ENCODE data around the gene RSAD1. TPM values are rescaled to one million over a fixed set of nuclear protein-coding genes. Genes with fewer than 3 reads are reported as not detected.

RSAD1 gene
- total RNA-seq, 1 experiment from 2014 or later = 93.9 TPM

DNA sequence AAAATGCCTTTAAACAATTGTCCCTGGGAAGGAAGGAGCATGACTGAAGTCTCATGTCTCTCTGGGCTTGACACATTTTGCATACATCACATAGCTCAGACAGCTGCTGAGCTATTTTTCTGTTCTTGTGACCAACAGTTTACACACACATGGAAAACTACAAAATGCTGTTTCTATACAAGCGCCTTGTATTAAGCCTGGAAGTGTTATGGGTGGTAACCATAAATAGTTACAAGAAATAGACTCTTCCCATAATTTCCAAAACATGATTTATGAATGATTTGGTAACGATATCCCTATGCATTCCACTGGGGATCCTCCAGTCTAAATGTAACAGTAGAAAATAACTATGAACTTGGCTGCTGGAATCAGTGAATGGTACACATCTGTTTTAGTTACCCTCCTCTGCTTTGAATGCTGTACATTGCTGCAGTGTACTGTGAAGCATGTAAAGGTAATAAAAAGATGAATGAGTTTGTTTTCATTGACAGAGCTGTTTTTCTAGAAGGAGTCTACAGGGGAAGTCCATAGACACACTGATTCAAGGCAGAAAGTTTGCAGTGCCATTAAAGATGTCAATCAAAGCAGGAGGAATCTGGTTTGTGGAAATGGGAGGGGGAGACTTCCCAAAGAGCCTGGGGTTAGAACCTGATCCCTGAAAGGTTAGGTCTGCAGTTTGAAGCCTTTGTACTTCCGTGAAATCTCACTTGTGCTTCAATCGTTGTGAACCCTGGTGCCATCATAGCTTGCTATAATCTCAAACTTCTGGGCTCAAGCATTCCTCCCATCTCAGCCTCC, 47.6 kb upstream of the RSAD1 start:
- no TSS peak for BruUV-seq (replicated peaks)
- peak overlapping the region; percentile 0 for H3K27ac Mint-ChIP-seq (ENCODE audit: unreplicated experiment)

DNA sequence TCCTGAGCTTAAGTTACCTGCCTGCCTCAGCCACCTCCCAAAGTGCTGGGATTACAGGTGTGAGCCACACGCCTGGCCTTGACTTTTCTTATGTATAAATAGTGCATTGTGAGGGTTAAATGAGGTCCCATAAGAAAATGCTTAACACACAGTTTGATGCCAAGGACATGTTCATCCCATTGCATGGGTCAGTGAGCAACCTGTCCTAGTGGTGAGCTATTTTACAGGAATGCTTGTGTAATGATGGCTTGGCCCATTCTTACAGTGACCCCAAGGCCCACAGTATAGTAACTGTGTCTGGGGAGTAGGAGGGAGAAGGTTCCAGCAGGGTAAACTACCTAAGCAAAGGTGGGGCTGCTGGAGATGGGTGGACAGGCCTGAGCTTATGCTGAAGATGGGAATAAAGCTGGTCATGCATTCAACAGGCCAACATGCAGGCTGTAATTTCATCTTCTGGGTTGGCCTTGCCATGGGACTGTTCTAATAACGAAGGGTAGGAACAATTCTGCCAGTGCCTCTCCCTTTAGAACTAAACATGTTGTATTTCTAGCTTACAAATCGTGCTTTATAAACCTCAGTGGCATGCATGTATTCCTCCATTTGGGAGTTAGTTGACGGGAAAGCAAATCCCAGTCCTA, 46.4 kb upstream of the RSAD1 start:
- TF ChIP-seq, protein P1, sequence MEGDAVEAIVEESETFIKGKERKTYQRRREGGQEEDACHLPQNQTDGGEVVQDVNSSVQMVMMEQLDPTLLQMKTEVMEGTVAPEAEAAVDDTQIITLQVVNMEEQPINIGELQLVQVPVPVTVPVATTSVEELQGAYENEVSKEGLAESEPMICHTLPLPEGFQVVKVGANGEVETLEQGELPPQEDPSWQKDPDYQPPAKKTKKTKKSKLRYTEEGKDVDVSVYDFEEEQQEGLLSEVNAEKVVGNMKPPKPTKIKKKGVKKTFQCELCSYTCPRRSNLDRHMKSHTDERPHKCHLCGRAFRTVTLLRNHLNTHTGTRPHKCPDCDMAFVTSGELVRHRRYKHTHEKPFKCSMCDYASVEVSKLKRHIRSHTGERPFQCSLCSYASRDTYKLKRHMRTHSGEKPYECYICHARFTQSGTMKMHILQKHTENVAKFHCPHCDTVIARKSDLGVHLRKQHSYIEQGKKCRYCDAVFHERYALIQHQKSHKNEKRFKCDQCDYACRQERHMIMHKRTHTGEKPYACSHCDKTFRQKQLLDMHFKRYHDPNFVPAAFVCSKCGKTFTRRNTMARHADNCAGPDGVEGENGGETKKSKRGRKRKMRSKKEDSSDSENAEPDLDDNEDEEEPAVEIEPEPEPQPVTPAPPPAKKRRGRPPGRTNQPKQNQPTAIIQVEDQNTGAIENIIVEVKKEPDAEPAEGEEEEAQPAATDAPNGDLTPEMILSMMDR (IDR thresholded peaks at IDR 0.05; ENCODE audit: insufficient read depth in 1 of 2, low read depth in 1 of 2, low read length in 1 of 2, severe bottlenecking in 1 of 2, unreplicated experiment in 1 of 2) = no peak

More for the DNA sequence above, 47.6 kb upstream of the RSAD1 start:
- no peak overlapping the region for H3K4me3 Mint-ChIP-seq (ENCODE audit: unreplicated experiment)
- H3K9me3 Mint-ChIP-seq (ENCODE audit: unreplicated experiment) = no peaks in the 10 kb centered on the region
- H3K36me3 Mint-ChIP-seq (ENCODE audit: insufficient read depth, unreplicated experiment) = peaks cover 31% of the 10 kb centered on the region
- Histone ChIP-seq H3K27me3 (replicated peaks; ENCODE audit: control insufficient read depth, insufficient read depth, low read length) (no peaks in the 10 kb centered on the region), H3K36me3 (ENCODE audit: control insufficient read depth, insufficient read depth, low read length) (no peaks in the 10 kb centered on the region), H3K4me3 (ENCODE audit: low read depth, low read length) (no peak overlapping the region), H3K9me3 (no peaks in the 10 kb centered on the region), H3K4me1 (peaks cover 49% of the 10 kb centered on the region)
- POLR2A ChIA-PET = interaction anchor here (0.5 to 1.4 kb wide), 4 partner anchors 8 to 33 kb away, joined by 3 to 5 read pairs (median 4); partner anchors contain the start of gene LRRC59
- intact Hi-C loops (cut with micrococcal nuclease; ENCODE audit: unreplicated experiment) = no loop called here
- DNase-seq = peak; percentile 66 to 71
- H3K27me3 Mint-ChIP-seq (ENCODE audit: insufficient read depth, unreplicated experiment) = no peaks in the 10 kb centered on the region
- CTCF ChIA-PET = interaction anchor here (1.1 to 4.9 kb wide), 4 partner anchors 12 to 51 kb away, joined by 3 to 39 read pairs (median 10); partner anchors contain the start of genes LRRC59 and RSAD1
- TF ChIP-seq, protein P1 (IDR thresholded peaks at IDR 0.05; ENCODE audit: insufficient read depth in 1 of 2, low read depth in 1 of 2, low read length in 1 of 2, severe bottlenecking in 1 of 2, unreplicated experiment in 1 of 2) = no peak
- peaks cover 32% of the 10 kb centered on the region for H3K4me1 Mint-ChIP-seq (ENCODE audit: low read depth, unreplicated experiment)

DNA sequence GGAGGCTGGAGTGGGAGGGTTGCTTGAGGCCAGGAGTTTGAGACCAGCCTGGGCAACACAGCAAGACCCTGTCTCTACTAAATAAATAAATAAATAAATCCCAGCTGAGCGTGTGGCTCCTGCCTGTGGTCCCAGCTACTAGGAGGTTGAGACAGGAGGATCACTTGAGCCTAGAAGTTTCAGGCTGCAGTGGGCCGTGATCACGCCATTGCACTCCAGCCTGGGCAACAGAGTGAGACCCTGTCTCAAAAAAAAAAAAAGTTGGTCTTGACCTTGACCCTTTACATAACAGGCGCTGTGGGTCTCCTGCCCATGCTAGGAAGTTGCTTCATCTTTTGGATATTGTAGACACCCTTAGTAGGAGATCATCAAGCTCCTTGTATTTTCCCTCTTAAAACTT, 41.3 kb upstream of the RSAD1 start:
- no peaks in the 10 kb centered on the region for H3K9me3 ChIP-seq
- CTCF ChIA-PET = interaction anchor here (0.7 kb wide), 1 partner anchor 340 kb away, joined by 3 read pairs; no protein-coding TSS in a partner anchor
- H3K36me3 Mint-ChIP-seq (ENCODE audit: insufficient read depth, unreplicated experiment) = peaks cover 59% of the 10 kb centered on the region
- intact Hi-C loops (cut with micrococcal nuclease; ENCODE audit: unreplicated experiment) = no loop called here
- TF ChIP-seq, protein P1 (IDR thresholded peaks at IDR 0.05; ENCODE audit: insufficient read depth in 1 of 2, low read depth in 1 of 2, low read length in 1 of 2, severe bottlenecking in 1 of 2, unreplicated experiment in 1 of 2) = no peak
- H3K4me3 ChIP-seq (ENCODE audit: low read depth, low read length) = no peak overlapping the region
- no TSS peak for BruUV-seq (replicated peaks)
- H3K27ac Mint-ChIP-seq (ENCODE audit: unreplicated experiment) = no peak overlapping the region
- H3K4me1 Mint-ChIP-seq (ENCODE audit: low read depth, unreplicated experiment) = peaks cover 22% of the 10 kb centered on the region
- peaks cover 1% of the 10 kb centered on the region; the same call in 1 of the 2 replicates for H3K36me3 ChIP-seq (ENCODE audit: control insufficient read depth, insufficient read depth, low read length)
- H3K27me3 Mint-ChIP-seq (ENCODE audit: insufficient read depth, unreplicated experiment) = no peaks in the 10 kb centered on the region
- H3K27me3 ChIP-seq (replicated peaks; ENCODE audit: control insufficient read depth, insufficient read depth, low read length) = no peaks in the 10 kb centered on the region
- H3K4me3 Mint-ChIP-seq (ENCODE audit: unreplicated experiment) = no peak overlapping the region
- H3K9me3 Mint-ChIP-seq (ENCODE audit: unreplicated experiment) = no peaks in the 10 kb centered on the region
- no peak for DNase-seq
- peaks cover 24% of the 10 kb centered on the region for H3K4me1 ChIP-seq
- POLR2A ChIA-PET = no interaction called here

More for the DNA sequence above, 46.4 kb upstream of the RSAD1 start:
- H3K9me3 Mint-ChIP-seq (ENCODE audit: unreplicated experiment) = no peaks in the 10 kb centered on the region
- no TSS peak for BruUV-seq (replicated peaks)
- H3K27me3 Mint-ChIP-seq (ENCODE audit: insufficient read depth, unreplicated experiment) = no peaks in the 10 kb centered on the region
- H3K36me3 Mint-ChIP-seq (ENCODE audit: insufficient read depth, unreplicated experiment) = peaks cover 42% of the 10 kb centered on the region
- intact Hi-C loops (cut with micrococcal nuclease; ENCODE audit: unreplicated experiment) = no loop called here
- Histone ChIP-seq H3K4me1 (peaks cover 41% of the 10 kb centered on the region), H3K36me3 (ENCODE audit: control insufficient read depth, insufficient read depth, low read length) (peaks cover 1% of the 10 kb centered on the region; the same call in 1 of the 2 replicates), H3K9me3 (no peaks in the 10 kb centered on the region), H3K4me3 (ENCODE audit: low read depth, low read length) (no peak overlapping the region), H3K27me3 (replicated peaks; ENCODE audit: control insufficient read depth, insufficient read depth, low read length) (no peaks in the 10 kb centered on the region)
- ChIA-PET CTCF (interaction anchor here (1.2 to 4.9 kb wide), 3 partner anchors 8 to 47 kb away, joined by 4 to 39 read pairs (median 13); partner anchors contain the start of genes LRRC59 and RSAD1), POLR2A (interaction anchor here (0.5 kb wide), 1 partner anchor 10 kb away, joined by 3 read pairs; no protein-coding TSS in a partner anchor)
- H3K4me3 Mint-ChIP-seq (ENCODE audit: unreplicated experiment) = no peak overlapping the region
- peak overlapping the region; percentile 0 for H3K27ac Mint-ChIP-seq (ENCODE audit: unreplicated experiment)
- peaks cover 26% of the 10 kb centered on the region for H3K4me1 Mint-ChIP-seq (ENCODE audit: low read depth, unreplicated experiment)
- no peak for DNase-seq

Data from Caco-2 (cell line).